Fibroblast of lung (primary cell): ENCODE measurements around the gene NOL11.

Source experiments
- EZH2 ChIP-seq: IDR thresholded peaks from 2 replicates; pipeline ENCODE4 v1.5.1; 2012; ENCODE audit warnings: low read length, control low read depth, mild to moderate bottlenecking; ENCODE audit errors: missing control alignments
- TF ChIP-seq, protein P1 (sequence below), 2 donors: IDR thresholded peaks in 1 of 2; conservative IDR thresholded peaks in 1 of 2; 1 replicate in 1 of 2; 2 replicates in 1 of 2; pipeline ENCODE4 v1.5.1; 2011 to 2012; ENCODE audit warnings: low read length in 2 of 2, control low read depth in 1 of 2, inconsistent platforms in 1 of 2, low read depth in 1 of 2, mild to moderate bottlenecking in 1 of 2

DNA sequence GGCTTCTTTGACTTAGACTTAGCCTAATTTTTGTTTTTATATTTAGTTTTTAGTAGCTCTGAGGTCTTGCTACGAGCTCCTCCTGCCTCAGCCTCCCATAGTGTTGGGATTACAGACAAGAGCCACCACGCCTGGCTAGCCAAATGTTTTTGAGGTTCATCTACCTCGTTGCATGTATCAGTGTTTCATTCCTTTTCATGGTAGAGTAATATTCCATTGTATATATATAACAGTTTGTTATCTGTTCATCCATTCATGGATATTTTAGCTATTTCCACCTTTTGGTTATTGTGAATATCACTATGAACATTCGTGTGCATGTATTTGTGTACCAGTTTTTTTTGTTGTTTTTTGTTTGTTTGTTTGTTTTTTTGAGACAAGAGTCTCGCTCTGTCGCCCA is 12.2 kb downstream of the NOL11 start:
- TF ChIP-seq, protein P1, sequence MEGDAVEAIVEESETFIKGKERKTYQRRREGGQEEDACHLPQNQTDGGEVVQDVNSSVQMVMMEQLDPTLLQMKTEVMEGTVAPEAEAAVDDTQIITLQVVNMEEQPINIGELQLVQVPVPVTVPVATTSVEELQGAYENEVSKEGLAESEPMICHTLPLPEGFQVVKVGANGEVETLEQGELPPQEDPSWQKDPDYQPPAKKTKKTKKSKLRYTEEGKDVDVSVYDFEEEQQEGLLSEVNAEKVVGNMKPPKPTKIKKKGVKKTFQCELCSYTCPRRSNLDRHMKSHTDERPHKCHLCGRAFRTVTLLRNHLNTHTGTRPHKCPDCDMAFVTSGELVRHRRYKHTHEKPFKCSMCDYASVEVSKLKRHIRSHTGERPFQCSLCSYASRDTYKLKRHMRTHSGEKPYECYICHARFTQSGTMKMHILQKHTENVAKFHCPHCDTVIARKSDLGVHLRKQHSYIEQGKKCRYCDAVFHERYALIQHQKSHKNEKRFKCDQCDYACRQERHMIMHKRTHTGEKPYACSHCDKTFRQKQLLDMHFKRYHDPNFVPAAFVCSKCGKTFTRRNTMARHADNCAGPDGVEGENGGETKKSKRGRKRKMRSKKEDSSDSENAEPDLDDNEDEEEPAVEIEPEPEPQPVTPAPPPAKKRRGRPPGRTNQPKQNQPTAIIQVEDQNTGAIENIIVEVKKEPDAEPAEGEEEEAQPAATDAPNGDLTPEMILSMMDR (conservative IDR thresholded peaks at IDR 0.05 in 1 of 2, IDR thresholded peaks at IDR 0.05 in 1 of 2; ENCODE audit: low read depth in 1 of 2, low read length in 2 of 2): no peak
- no peak for TF ChIP-seq EZH2
